C4-2B (cell line): ENCODE data around the gene ERO1B.

Experiments
- H3K27ac ChIP-seq: fragments of 450-650 bp; 2 replicates; pipeline ENCODE4 v1.5.1; 2017
- CTCF ChIP-seq: fragments of 450-650 bp; conservative IDR thresholded peaks from 2 replicates; pipeline ENCODE4 v1.5.1; 2017; ENCODE audit warnings: mild to moderate bottlenecking
- ZFX ChIP-seq: fragments of 450-650 bp; IDR thresholded peaks from 2 replicates; pipeline ENCODE4 v1.6.1; 2017

ERO1B gene

GRCh38 chr1:236308827-236309226, 27.1 kb upstream of the ERO1B start:
- H3K27ac ChIP-seq = no peak overlapping the region
- TF ChIP-seq CTCF (no peak), ZFX (no peak)

- TF ChIP-seq ZFX (no peak), CTCF (no peak)
These were observed 25.7 kb upstream of the ERO1B start for GRCh38 chr1:236307435-236307834.

GRCh38 chr1:236304682-236305081, 22.9 kb upstream of the ERO1B start:
- no peak for TF ChIP-seq CTCF
- no peak for TF ChIP-seq ZFX
- H3K27ac ChIP-seq = no peak overlapping the region

More at GRCh38 chr1:236307435-236307834, 25.7 kb upstream of the ERO1B start:
- no peak overlapping the region for H3K27ac ChIP-seq

GRCh38 chr1:236303675-236304074, 21.9 kb upstream of the ERO1B start:
- H3K27ac ChIP-seq = no peak overlapping the region
- TF ChIP-seq ZFX = no peak
- TF ChIP-seq CTCF = no peak

GRCh38 chr1:236302941-236303340, 21.2 kb upstream of the ERO1B start:
- TF ChIP-seq CTCF (no peak), ZFX (no peak)
- H3K27ac ChIP-seq = no peak overlapping the region

GRCh38 chr1:236301958-236302335, 20.2 kb upstream of the ERO1B start:
- TF ChIP-seq CTCF (no peak), ZFX (no peak)
- no peak overlapping the region for H3K27ac ChIP-seq

GRCh38 chr1:236301080-236301957, 19.6 kb upstream of the ERO1B start:
- H3K27ac ChIP-seq = no peak overlapping the region

More at GRCh38 chr1:236301080-236301957, 19.6 kb upstream of the ERO1B start:
- TF ChIP-seq ZFX = no peak
- TF ChIP-seq CTCF = no peak
